ENCODE results near the gene PPFIA1. TPM values are rescaled to one million over a fixed set of nuclear protein-coding genes. Genes with fewer than 3 reads are reported as not detected.

The PPFIA1 gene
- total RNA-seq, 1 donor from 2014 or later, result 45.3 TPM

DNA sequence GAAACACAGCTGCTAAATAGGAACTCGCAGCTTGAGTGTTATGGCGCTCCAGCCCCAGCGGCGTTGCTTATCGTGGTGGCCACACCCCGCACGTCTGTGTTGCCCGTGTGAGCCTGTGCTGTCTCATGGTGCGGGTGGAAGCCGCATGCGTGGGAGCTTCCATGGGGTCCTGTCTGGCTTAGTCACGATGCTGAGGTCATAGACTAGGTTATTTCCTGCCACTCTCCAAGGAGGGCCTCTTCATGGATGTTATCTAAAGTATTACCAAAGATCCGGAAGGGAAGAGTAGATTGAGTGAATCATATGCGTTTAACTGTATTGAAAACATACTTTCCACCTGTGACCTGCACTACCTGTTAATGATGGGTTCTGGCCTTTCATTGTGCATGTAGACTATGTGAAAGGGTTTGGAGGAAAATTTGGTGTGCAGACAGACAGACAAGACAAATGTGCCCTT, 149.5 kb downstream of the PPFIA1 start:
- H3K27me3 ChIP-seq (ENCODE audit: low read depth), result no peaks in the 10 kb centered on the region
- intact Hi-C loops (cut with micrococcal nuclease), result no loop called here
- H3K4me3 ChIP-seq, result no peak overlapping the region
- no peaks in the 10 kb centered on the region for H3K9me3 ChIP-seq (replicated peaks)
- DNase-seq, result no peak
- peaks cover 99% of the 10 kb centered on the region for H3K36me3 ChIP-seq
- no peaks in the 10 kb centered on the region for H3K4me1 ChIP-seq
- no peak overlapping the region for H3K27ac ChIP-seq (replicated peaks)
- TF ChIP-seq CTCF (IDR thresholded peaks at IDR 0.05; ENCODE audit: borderline replicate concordance), result no peak

- Histone ChIP-seq H3K27me3 (ENCODE audit: low read depth) (no peaks in the 10 kb centered on the region), H3K4me3 (no peak overlapping the region), H3K9me3 (replicated peaks) (no peaks in the 10 kb centered on the region), H3K36me3 (peaks cover 99% of the 10 kb centered on the region), H3K27ac (replicated peaks) (no peak overlapping the region), H3K4me1 (no peaks in the 10 kb centered on the region)
- TF ChIP-seq CTCF (IDR thresholded peaks at IDR 0.05; ENCODE audit: borderline replicate concordance), result no peak
- intact Hi-C loops (cut with micrococcal nuclease), result no loop called here
- DNase-seq, result no peak
Measured at GRCh38 chr11:70420496-70420895, 150.0 kb downstream of the PPFIA1 start.

GRCh38 chr11:70421123-70421522, 150.6 kb downstream of the PPFIA1 start:
- Histone ChIP-seq H3K4me3 (no peak overlapping the region), H3K4me1 (no peaks in the 10 kb centered on the region), H3K36me3 (peaks cover 99% of the 10 kb centered on the region), H3K9me3 (replicated peaks) (no peaks in the 10 kb centered on the region), H3K27ac (replicated peaks) (no peak overlapping the region), H3K27me3 (ENCODE audit: low read depth) (no peaks in the 10 kb centered on the region)
- intact Hi-C loops (cut with micrococcal nuclease), result no loop called here
- DNase-seq, result no peak
- no peak for TF ChIP-seq CTCF (IDR thresholded peaks at IDR 0.05; ENCODE audit: borderline replicate concordance)

- Histone ChIP-seq H3K9me3 (replicated peaks) (no peaks in the 10 kb centered on the region), H3K4me3 (no peak overlapping the region), H3K36me3 (peaks cover 99% of the 10 kb centered on the region), H3K27ac (replicated peaks) (no peak overlapping the region), H3K4me1 (no peaks in the 10 kb centered on the region), H3K27me3 (ENCODE audit: low read depth) (no peaks in the 10 kb centered on the region)
- intact Hi-C loops (cut with micrococcal nuclease), result no loop called here
- no peak for TF ChIP-seq CTCF (IDR thresholded peaks at IDR 0.05; ENCODE audit: borderline replicate concordance)
- no peak for DNase-seq
Measured at GRCh38 chr11:70422692-70423522, 152.4 kb downstream of the PPFIA1 start.

DNA sequence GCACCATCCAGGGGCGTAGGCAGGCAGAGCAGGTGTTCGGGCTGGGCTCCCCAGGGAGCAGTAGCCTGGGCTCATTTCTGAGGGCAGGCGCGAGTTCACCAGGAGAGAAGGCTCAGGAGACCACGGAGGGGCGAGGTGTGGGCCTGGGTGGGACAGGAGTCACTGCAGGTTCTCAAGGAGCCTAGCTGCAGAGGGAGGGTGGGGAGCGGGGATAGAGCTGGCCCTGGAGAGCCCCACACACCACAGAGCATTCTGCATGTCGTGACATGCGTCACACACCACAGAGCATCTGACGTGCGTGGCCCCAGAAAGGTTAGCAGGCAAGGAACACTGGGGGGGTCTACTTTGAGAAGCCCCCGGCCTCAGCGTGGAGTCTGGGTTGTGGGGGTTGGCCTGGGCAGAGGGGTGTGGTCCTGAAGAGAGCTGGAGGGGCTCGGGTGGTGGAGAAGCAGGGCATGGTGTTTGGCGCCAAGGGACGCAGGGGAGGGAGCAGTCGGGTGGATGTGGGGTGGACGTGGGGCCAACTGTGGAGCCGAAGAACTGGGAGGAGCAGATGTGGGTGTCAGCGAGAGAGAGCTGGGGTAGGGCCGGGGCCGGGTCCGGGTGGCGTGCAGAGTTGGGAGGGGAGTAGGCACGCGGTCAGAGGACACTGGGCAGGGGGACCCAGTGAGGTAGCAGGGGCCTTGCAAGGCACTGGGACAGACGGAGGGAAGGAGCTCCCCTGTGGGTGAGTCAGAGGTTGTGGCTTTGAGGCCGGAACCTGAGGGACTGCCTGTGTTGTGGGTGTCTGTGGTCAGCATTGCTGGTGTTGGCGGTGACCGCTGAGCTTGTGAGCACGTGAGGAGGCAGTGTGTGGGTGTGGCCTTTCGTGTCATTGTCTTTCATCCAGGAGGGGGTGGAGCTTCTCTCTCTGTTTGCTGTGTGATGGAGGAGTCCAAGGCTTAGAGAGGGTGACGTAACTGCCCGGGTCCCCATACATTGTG, 153.3 kb downstream of the PPFIA1 start:
- H3K4me1 ChIP-seq, result no peaks in the 10 kb centered on the region
- no peak for TF ChIP-seq CTCF (IDR thresholded peaks at IDR 0.05; ENCODE audit: borderline replicate concordance)
- DNase-seq, result no peak
- H3K36me3 ChIP-seq, result peaks cover 97% of the 10 kb centered on the region
- no peak overlapping the region for H3K27ac ChIP-seq (replicated peaks)
- H3K9me3 ChIP-seq (replicated peaks), result no peaks in the 10 kb centered on the region
- no peak overlapping the region for H3K4me3 ChIP-seq
- intact Hi-C loops (cut with micrococcal nuclease), result no loop called here
- H3K27me3 ChIP-seq (ENCODE audit: low read depth), result no peaks in the 10 kb centered on the region
